Neural cell (in vitro differentiated cells): ENCODE measurements around the gene EIF3C. TPM values are rescaled to one million over a fixed set of nuclear protein-coding genes. Genes with fewer than 3 reads are reported as not detected.
"Not testable (repeated sequence)": the region's sequence is repeated elsewhere in the genome, so short reads cannot be mapped to it uniquely, and the experiment has no call there.

ENCODE experiments used
- H2AFZ ChIP-seq: fragments of 200-600, 300-800 bp; sonication (generic), shearing (Covaris generic); 2 replicates; pipeline ENCODE4 v1.6.0; 2014; ENCODE audit warnings: low read depth, mild to moderate bottlenecking, antibody characterized with exemption, low read length, moderate library complexity
- H3F3A ChIP-seq: fragments of 200-600 bp; shearing (Covaris generic); 2 replicates; pipeline ENCODE4 v1.6.1; 2016; ENCODE audit warnings: mild to moderate bottlenecking, moderate library complexity, mixed read lengths, antibody characterized with exemption, low read length; ENCODE audit not compliant: insufficient read depth, poor library complexity, severe bottlenecking
- H3K27ac ChIP-seq: fragments of 200-600, 300-800 bp; sonication (generic), shearing (Covaris generic); 2 replicates; pipeline ENCODE4 v1.5.1; 2014; ENCODE audit warnings: mild to moderate bottlenecking, low read length, moderate library complexity
- H3K27me3 ChIP-seq: fragments of 300-800, 200-600 bp; sonication (generic), shearing (Covaris generic); 2 replicates; pipeline ENCODE4 v1.6.0; 2014; ENCODE audit warnings: mild to moderate bottlenecking, low read depth, low read length, moderate library complexity; ENCODE audit not compliant: insufficient read depth
- H3K36me3 ChIP-seq: fragments of 300-800, 200-600 bp; sonication (generic), shearing (Covaris generic); 2 replicates; pipeline ENCODE4 v1.5.1; 2014; ENCODE audit warnings: mild to moderate bottlenecking, antibody characterized with exemption, low read length, moderate library complexity; ENCODE audit not compliant: insufficient read depth
- H3K4me2 ChIP-seq: fragments of 300-800, 200-600 bp; sonication (generic), shearing (Covaris generic); 2 replicates; pipeline ENCODE4 v1.6.0; 2014; ENCODE audit warnings: mild to moderate bottlenecking, low read length
- H3K4me3 ChIP-seq: fragments of 300-800, 200-600 bp; sonication (generic), shearing (Covaris generic); 2 replicates; pipeline ENCODE4 v1.5.1; 2014; ENCODE audit warnings: mild to moderate bottlenecking, low read length, moderate library complexity
- H3K79me2 ChIP-seq: fragments of 200-600 bp; shearing (Covaris generic); replicated peaks from 2 replicates; pipeline ENCODE4 v1.6.0; 2014; ENCODE audit warnings: mild to moderate bottlenecking, low read length, moderate library complexity; ENCODE audit not compliant: insufficient read depth
- H3K9ac ChIP-seq: fragments of 300-800, 200-600 bp; sonication (generic), shearing (Covaris generic); 2 replicates; pipeline ENCODE4 v1.6.1; 2016; ENCODE audit warnings: mild to moderate bottlenecking, low read length, mixed read lengths
- H3K9me2 ChIP-seq: fragments of 200-600 bp; shearing (Covaris generic); 2 replicates; pipeline ENCODE4 v1.6.1; 2016; ENCODE audit warnings: mild to moderate bottlenecking, low read length, mixed read lengths; ENCODE audit not compliant: insufficient read depth
- H3K9me3 ChIP-seq: fragments of 200-600, 300-800 bp; sonication (generic), shearing (Covaris generic); 2 replicates; pipeline ENCODE4 v1.6.1; 2016; ENCODE audit warnings: mild to moderate bottlenecking, mixed run types, low read length, moderate library complexity, mixed read lengths
- H4K20me1 ChIP-seq: fragments of 200-600 bp; shearing (Covaris generic); 2 replicates; pipeline ENCODE4 v1.6.1; 2016; ENCODE audit warnings: mild to moderate bottlenecking, mixed run types; ENCODE audit not compliant: insufficient read depth
- polyA plus RNA-seq: library from polyadenylated mRNA; depleted of rRNA; stranded (reverse); fragments of >200 nt; gene quantifications from 2 replicates; pipeline ENCODE4 v1.2.3, GENCODE V29; 2014

Gene EIF3C
- polyA plus RNA-seq, 1 donor from 2014 or later: 92.9 TPM

DNA sequence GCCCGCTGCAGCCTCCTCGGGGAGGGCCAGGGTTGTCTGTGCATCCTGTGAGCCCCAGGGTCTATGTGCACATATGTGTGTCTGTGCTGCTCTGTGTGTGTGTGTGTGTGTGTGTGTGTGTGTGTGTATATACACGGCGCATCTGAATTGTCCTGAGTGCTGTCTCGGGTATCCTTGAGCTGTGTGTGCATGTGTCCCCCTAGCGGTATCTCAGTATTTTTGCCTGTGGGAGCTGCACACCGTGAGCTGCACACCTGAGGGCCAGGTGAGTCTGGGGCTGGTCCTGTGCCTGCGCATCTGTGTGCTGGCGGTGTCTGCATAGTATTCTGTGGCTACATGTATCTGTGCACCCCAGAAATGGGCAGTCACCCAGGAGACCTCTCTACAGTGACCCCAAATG, 28.5 kb downstream of the EIF3C start:
- H3K9me2 ChIP-seq, H3K36me3 ChIP-seq, H3F3A ChIP-seq, H3K9me3 ChIP-seq, H3K27me3 ChIP-seq, H2AFZ ChIP-seq, H3K79me2 ChIP-seq, H3K4me3 ChIP-seq, H3K4me2 ChIP-seq, H4K20me1 ChIP-seq, H3K9ac ChIP-seq, H3K27ac ChIP-seq: not testable (repeated sequence)

DNA sequence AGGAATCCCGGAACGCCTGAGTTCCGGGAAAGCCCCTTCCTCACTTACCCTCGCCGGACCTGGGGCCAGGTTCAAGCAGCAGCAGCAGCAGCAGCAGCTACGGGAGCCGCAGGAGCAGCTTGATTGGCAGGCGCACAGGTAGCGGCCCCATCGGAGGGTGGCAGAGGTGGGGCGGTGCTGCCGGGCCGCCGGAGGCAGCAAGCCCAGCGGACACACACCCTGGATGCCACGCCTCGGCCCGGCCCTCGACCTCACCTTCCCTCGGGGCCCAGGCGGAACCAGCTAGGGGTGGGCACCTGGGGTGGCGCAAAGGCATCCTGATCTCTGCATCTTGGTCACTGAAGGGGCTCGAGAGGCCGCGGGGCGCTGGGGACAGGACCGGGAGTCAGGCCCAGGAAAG, 29.4 kb downstream of the EIF3C start:
- not testable (repeated sequence) for H3F3A ChIP-seq, H3K27me3 ChIP-seq, H3K4me3 ChIP-seq, H3K79me2 ChIP-seq, H3K27ac ChIP-seq, H3K9ac ChIP-seq, H3K4me2 ChIP-seq, H3K9me3 ChIP-seq, H2AFZ ChIP-seq, H3K9me2 ChIP-seq, H4K20me1 ChIP-seq, H3K36me3 ChIP-seq

- not testable (repeated sequence) for H3K4me2 ChIP-seq
These were observed 30.0 kb downstream of the EIF3C start for GRCh38 chr16:28741295-28741694.

GRCh38 chr16:28746618-28747350, 35.5 kb downstream of the EIF3C start:
- not testable (repeated sequence) for H3K27me3 ChIP-seq, H3K9ac ChIP-seq, H2AFZ ChIP-seq, H3K36me3 ChIP-seq, H3F3A ChIP-seq, H3K9me2 ChIP-seq, H4K20me1 ChIP-seq, H3K79me2 ChIP-seq, H3K9me3 ChIP-seq, H3K4me2 ChIP-seq, H3K4me3 ChIP-seq, H3K27ac ChIP-seq

More at GRCh38 chr16:28741295-28741694, 30.0 kb downstream of the EIF3C start:
- not testable (repeated sequence) for H4K20me1 ChIP-seq, H3K36me3 ChIP-seq, H2AFZ ChIP-seq, H3K27me3 ChIP-seq, H3K79me2 ChIP-seq, H3K9ac ChIP-seq, H3K9me2 ChIP-seq, H3F3A ChIP-seq, H3K9me3 ChIP-seq, H3K4me3 ChIP-seq, H3K27ac ChIP-seq

DNA sequence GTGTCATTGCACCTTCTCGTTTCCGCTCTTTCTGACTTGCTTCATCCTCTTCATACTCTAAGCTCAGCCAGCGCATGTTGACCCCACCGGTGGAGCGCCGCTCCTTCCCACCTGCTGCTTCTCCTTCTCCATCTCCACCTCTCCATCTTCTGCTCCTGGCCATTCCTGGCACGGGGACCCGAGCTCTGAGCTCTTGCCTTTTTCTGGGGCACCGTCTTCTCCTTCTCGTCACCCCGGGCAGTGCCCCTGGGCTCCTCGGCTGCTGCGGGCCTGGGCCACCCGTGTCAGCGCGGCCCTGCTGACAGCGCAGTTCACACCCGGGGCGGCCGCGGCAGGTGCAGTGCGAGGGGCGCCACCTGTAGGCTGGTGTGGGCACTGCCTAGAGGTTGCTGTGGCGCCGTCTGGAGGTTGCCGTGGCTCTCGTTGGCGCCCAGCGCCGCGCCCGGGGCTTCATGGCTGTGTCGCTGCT, 38.8 kb downstream of the EIF3C start:
- H3K9me2 ChIP-seq, H4K20me1 ChIP-seq, H3K9me3 ChIP-seq, H3K79me2 ChIP-seq, H3K9ac ChIP-seq, H3K4me3 ChIP-seq, H3K36me3 ChIP-seq, H3K27ac ChIP-seq, H3F3A ChIP-seq, H3K27me3 ChIP-seq, H2AFZ ChIP-seq, H3K4me2 ChIP-seq: not testable (repeated sequence)

DNA sequence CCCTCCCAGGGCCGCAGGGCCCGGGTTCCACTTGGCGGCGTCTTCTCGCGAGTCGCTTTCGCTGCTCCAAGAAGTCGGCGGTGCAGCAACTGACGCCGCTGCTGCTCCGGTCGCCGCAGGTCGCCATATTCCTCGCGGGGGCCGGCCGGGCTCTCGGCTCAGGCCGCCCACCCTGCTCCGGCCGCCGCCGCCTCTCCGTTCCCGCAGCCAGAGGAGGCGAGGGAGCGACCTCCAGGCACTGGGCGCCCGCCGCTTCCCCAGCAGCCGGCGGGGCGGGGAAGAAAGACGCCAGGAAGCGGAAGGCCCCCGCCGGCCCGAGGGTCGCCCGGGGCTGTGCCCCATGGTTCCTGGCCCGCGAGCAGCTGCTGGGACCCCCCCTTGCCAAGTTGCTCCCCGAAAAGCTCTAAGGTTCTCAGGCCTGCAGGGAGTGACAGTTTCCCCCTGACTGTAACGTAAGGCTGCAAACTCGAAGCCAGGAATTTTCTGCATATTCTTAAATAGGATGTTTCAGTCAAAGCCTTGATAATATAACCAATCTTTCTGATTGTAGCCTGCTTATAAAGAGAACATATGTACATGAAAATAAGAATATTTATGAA, 39.3 kb downstream of the EIF3C start:
- H3K27ac ChIP-seq, H3K4me3 ChIP-seq, H3K9me2 ChIP-seq, H3F3A ChIP-seq, H2AFZ ChIP-seq, H3K4me2 ChIP-seq, H3K9me3 ChIP-seq, H3K9ac ChIP-seq, H3K79me2 ChIP-seq, H4K20me1 ChIP-seq, H3K36me3 ChIP-seq, H3K27me3 ChIP-seq: not testable (repeated sequence)

- H2AFZ ChIP-seq, H3K4me2 ChIP-seq, H3K9me3 ChIP-seq, H3K4me3 ChIP-seq, H3K27me3 ChIP-seq, H3K36me3 ChIP-seq, H3K27ac ChIP-seq, H3K9ac ChIP-seq, H3K79me2 ChIP-seq, H4K20me1 ChIP-seq, H3F3A ChIP-seq, H3K9me2 ChIP-seq: not testable (repeated sequence)
These were observed 40.2 kb downstream of the EIF3C start, which contains the start of gene NPIPB9 for GRCh38 chr16:28751487-28751886. Gene NPIPB9, plus strand, starts transcription at chr16:28751787.

DNA sequence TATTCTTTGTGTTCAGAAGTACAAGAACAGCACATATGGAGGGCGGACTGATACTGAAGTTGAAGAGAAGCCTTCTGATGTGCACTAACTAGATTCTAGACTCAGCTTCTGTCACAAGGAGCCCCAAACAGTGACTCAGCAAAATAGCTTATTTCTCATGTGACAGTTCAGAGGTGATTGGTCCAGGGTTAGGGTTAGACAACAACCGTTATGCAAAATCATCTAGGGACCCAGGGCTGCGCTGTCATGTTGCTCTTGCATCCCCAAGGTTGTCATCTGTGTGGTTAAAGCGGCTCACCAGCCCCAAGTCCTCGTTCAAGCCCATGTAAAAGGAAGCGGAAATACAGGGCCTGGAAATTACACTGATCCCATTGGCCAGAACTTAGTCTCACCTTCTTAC, 70.4 kb downstream of the EIF3C start:
- not testable (repeated sequence) for H3K79me2 ChIP-seq, H2AFZ ChIP-seq, H3K9me3 ChIP-seq, H3K27ac ChIP-seq, H4K20me1 ChIP-seq, H3K9ac ChIP-seq, H3K9me2 ChIP-seq, H3K4me2 ChIP-seq, H3K36me3 ChIP-seq, H3K27me3 ChIP-seq, H3F3A ChIP-seq, H3K4me3 ChIP-seq
